ENCODE measurements around the gene CHD9. TPM values are rescaled to one million over a fixed set of nuclear protein-coding genes. Genes with fewer than 3 reads are reported as not detected.

CHD9 gene
- total RNA-seq, 1 donor from 2014 or later, result 68.6 TPM

DNA sequence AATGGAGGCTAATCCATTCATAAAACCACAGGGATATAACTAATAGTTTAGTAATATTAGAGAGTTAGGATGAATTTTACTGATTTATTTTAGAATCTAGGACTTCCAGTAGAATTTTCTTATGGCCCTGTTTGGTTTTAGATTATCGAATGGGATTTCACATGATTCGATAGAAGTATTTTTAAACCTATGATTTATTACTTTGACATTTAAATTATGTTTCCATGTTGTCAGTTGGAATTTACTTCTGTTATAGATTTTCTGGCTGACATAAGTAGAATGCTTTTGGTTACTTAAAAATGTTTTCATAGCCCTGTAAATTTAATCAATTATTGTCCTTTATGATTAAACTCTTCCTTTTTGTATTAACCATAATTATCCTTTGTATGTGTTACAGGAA, 158.8 kb downstream of the CHD9 start:
- Mint-ChIP-seq H3K4me3 (peak overlapping the region; percentile 57), H3K27ac (no peak overlapping the region), H3K36me3 (peaks cover 33% of the 10 kb centered on the region), H3K4me1 (ENCODE audit: unreplicated experiment) (peaks cover 31% of the 10 kb centered on the region), H3K9me3 (no peaks in the 10 kb centered on the region), H3K27me3 (no peaks in the 10 kb centered on the region)
- TF ChIP-seq, protein P1, sequence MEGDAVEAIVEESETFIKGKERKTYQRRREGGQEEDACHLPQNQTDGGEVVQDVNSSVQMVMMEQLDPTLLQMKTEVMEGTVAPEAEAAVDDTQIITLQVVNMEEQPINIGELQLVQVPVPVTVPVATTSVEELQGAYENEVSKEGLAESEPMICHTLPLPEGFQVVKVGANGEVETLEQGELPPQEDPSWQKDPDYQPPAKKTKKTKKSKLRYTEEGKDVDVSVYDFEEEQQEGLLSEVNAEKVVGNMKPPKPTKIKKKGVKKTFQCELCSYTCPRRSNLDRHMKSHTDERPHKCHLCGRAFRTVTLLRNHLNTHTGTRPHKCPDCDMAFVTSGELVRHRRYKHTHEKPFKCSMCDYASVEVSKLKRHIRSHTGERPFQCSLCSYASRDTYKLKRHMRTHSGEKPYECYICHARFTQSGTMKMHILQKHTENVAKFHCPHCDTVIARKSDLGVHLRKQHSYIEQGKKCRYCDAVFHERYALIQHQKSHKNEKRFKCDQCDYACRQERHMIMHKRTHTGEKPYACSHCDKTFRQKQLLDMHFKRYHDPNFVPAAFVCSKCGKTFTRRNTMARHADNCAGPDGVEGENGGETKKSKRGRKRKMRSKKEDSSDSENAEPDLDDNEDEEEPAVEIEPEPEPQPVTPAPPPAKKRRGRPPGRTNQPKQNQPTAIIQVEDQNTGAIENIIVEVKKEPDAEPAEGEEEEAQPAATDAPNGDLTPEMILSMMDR (conservative IDR thresholded peaks at IDR 0.05), result no peak
- DNase-seq (ENCODE audit: extremely low spot score, unreplicated experiment), result no peak

DNA sequence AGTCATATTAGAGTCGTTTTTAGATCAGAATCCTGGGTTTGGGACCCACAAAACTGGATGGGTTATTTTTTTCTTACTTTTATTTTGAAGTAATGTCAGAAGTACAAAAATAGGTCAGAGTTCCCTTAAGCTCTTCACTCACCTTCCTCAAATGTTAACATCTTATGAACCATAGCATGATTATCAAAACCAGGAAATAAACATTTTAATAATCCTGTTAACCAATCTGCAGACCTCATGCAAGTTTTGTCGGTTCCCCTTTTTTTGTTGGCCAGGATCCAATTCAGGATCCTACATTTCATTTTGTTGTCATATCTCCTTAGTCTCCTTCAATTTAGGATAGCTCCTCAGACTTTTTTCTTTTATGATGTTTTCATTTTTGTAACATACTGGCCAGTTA, 162.0 kb downstream of the CHD9 start:
- Mint-ChIP-seq H3K27me3 (no peaks in the 10 kb centered on the region), H3K4me3 (no peak overlapping the region), H3K9me3 (no peaks in the 10 kb centered on the region), H3K4me1 (ENCODE audit: unreplicated experiment) (peaks cover 22% of the 10 kb centered on the region), H3K36me3 (peaks cover 22% of the 10 kb centered on the region), H3K27ac (no peak overlapping the region)
- TF ChIP-seq, protein P1 (conservative IDR thresholded peaks at IDR 0.05), result no peak
- DNase-seq (ENCODE audit: extremely low spot score, unreplicated experiment), result no peak

DNA sequence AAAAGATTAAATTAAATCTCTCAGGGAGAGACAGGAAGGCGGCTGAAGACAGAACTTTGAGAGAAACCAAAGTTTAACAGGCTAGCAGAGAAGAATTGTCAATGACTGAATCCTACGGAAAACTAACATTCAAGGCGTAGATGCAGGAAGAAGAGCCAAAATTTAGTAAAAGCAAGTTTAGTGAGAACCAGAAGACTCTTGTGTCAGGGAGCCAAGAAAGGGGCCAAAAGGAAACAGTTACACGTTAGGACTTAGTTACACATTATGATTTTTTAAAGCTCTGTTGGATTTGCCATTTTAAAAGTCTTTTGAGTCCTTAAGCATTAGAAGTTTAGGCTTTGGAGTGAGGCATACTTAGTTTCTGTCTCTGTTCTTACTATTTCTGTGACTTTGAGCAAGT, 164.6 kb downstream of the CHD9 start:
- H3K4me3 Mint-ChIP-seq, result no peak overlapping the region
- H3K36me3 Mint-ChIP-seq, result peaks cover 12% of the 10 kb centered on the region
- H3K9me3 Mint-ChIP-seq, result no peaks in the 10 kb centered on the region
- DNase-seq (ENCODE audit: extremely low spot score, unreplicated experiment), result no peak
- peaks cover 11% of the 10 kb centered on the region for H3K4me1 Mint-ChIP-seq (ENCODE audit: unreplicated experiment)
- no peak overlapping the region for H3K27ac Mint-ChIP-seq
- no peaks in the 10 kb centered on the region for H3K27me3 Mint-ChIP-seq
- TF ChIP-seq, protein P1 (conservative IDR thresholded peaks at IDR 0.05), result no peak

DNA sequence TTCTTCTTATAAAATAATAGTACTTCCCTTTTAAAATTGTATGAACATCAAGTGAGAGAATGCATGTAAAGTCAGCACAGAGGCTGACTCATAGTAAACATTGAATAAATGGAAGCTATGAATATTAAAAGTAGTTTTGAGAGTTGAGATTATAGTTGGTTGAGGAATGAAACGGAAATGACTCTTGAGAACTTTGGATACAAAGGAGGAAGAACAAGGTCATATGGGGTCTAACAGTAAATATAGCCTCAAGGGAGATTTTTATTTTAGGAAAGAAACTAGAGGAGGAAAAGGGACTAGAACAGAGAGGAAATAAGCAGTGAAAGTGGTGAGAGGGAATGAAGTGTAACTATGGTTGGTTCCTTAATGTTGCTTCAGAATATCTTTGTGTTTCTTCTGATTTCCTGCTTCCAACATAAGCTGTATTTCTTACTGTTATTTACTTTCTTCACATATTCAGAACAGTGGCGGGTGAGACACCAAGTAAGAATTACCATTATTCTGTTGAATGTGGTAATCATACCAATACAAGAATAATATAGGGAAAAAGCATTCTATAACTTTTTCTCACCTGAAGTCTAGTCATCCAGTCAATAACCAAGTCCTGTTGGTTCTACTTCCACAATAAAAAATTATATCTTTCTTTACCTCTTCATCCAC, 165.1 kb downstream of the CHD9 start:
- DNase-seq (ENCODE audit: extremely low spot score, unreplicated experiment), result no peak
- Mint-ChIP-seq H3K4me1 (ENCODE audit: unreplicated experiment) (peaks cover 11% of the 10 kb centered on the region), H3K9me3 (no peaks in the 10 kb centered on the region)

DNA sequence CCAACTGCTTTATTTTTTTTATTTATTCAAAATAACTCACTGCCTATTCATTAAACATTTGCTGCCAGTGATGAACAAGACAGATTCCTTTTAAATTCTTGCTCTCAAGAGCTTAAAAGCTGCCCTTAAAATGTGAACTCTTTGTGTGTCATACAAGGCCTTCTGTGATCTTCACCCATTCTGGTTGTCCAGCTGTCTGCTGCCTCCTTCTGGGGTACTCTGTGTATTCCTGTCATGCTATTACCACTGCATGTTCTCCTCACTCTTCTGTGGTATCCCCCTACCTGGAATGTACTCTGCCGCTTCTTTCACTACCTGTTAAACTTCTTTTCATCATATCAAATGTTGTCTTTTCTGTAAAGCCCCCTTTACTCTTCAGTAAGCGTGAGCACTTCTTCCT, 165.8 kb downstream of the CHD9 start:
- TF ChIP-seq, protein P1 (conservative IDR thresholded peaks at IDR 0.05), result peak; percentile 49
- H3K27ac Mint-ChIP-seq, result no peak overlapping the region
- no peaks in the 10 kb centered on the region for H3K9me3 Mint-ChIP-seq
- H3K36me3 Mint-ChIP-seq, result peaks cover 3% of the 10 kb centered on the region
- peaks cover 4% of the 10 kb centered on the region for H3K4me1 Mint-ChIP-seq (ENCODE audit: unreplicated experiment)
- no peak overlapping the region for H3K4me3 Mint-ChIP-seq
- DNase-seq (ENCODE audit: extremely low spot score, unreplicated experiment), result no peak
- H3K27me3 Mint-ChIP-seq, result no peaks in the 10 kb centered on the region

More for the DNA sequence above, 165.1 kb downstream of the CHD9 start:
- TF ChIP-seq, protein P1 (conservative IDR thresholded peaks at IDR 0.05), result no peak
- Mint-ChIP-seq H3K36me3 (peaks cover 9% of the 10 kb centered on the region), H3K27ac (no peak overlapping the region), H3K27me3 (no peaks in the 10 kb centered on the region), H3K4me3 (no peak overlapping the region)

Measured in type B pancreatic cell (in vitro differentiated cells).